Mucosa of descending colon (tissue), 3 donors: ENCODE results near the gene BTBD10. TPM values are rescaled to one million over a fixed set of nuclear protein-coding genes. Genes with fewer than 3 reads are reported as not detected.

Experiments used
- ATAC-seq: fragments of 200-7000 bp; cut with Tn5 transposase; one replicate; pipeline ENCODE4 v1.9.1; 2020; ENCODE audit warnings: mild to moderate bottlenecking, moderate library complexity
- DNase-seq, 3 donors: peaks; one replicate each; pipeline ENCODE4 v3.0.0-alpha.2; 2020
- H3K36me3 ChIP-seq: fragments of 200-600 bp; one replicate; pipeline ENCODE4 v1.8.0; 2021; ENCODE audit warnings: low read depth, mild to moderate bottlenecking
- H3K4me1 ChIP-seq: fragments of 200-600 bp; one replicate; pipeline ENCODE4 v1.8.0; 2021; ENCODE audit warnings: low read depth, mild to moderate bottlenecking
- H3K4me3 ChIP-seq: fragments of 200-600 bp; one replicate; pipeline ENCODE4 v1.8.0; 2021; ENCODE audit warnings: mild to moderate bottlenecking
- H3K9me3 ChIP-seq: fragments of 200-600 bp; one replicate; pipeline ENCODE4 v1.8.0; 2021; ENCODE audit warnings: mild to moderate bottlenecking
- intact Hi-C, 2 donors: fragments of 100-400 bp; cut with DNase I in 1 of 2; cut with micrococcal nuclease in 1 of 2; formaldehyde crosslinking; loops; one replicate each; pipeline versions ENCODE4 v1.11.0 to v1.11.1; 2022; cut with DNase I, micrococcal nuclease
- total RNA-seq, 3 donors: library from RNA; stranded (reverse); fragmentation: NEBNext Ultra II Directional in 2 of 3; extraction: Animal tissue kit (Norgen Biotek cat#: 25700) in 2 of 3; gene quantifications; one replicate each; pipeline versions ENCODE4 v1.2.1 to v1.2.4, GENCODE V29; 2021 to 2023
- TF ChIP-seq, protein P1 (sequence below): fragments of 200-600 bp; IDR thresholded peaks from one replicate; pipeline ENCODE4 v1.8.0; 2022; ENCODE audit warnings: antibody characterized with exemption, mild to moderate bottlenecking
- donor health status: DM: no; HTN: no; CAD: no; lungs with moderate emphysema.
- donor health status: DM: no; HTN: no; CAD: no.
- donor health status: DM: no; HTN: yes; CAD: no.

Gene BTBD10
- total RNA-seq, 3 donors from 2014 or later = 28.2 to 37.8 (median 29.5) TPM

DNA sequence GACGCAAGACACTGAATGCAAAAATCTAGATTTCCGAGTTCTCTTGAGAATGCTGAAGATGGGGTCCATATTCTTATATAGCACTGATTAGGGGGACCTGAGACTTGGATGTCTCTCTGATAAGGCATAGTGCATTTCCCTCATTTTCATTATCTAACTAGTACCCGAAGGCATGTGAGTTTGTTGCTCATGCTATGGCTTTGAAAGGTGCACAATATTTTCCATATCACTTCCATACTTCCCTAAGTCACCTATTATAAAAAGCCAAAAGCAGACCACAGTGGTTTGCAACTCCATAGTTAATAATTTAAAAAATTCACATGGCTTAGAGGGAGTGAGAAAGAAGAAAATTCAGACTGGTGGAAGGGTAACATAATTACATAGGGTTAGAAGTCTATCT lies 1.7 kb downstream of the BTBD10 start:
- Histone ChIP-seq H3K9me3 (no peaks in the 10 kb centered on the region), H3K4me1 (peaks cover 4% of the 10 kb centered on the region), H3K4me3 (no peak overlapping the region), H3K36me3 (no peaks in the 10 kb centered on the region)
- ATAC-seq (no peak), DNase-seq (no peak)
- intact Hi-C loops = no loop called here
- TF ChIP-seq, protein P1, sequence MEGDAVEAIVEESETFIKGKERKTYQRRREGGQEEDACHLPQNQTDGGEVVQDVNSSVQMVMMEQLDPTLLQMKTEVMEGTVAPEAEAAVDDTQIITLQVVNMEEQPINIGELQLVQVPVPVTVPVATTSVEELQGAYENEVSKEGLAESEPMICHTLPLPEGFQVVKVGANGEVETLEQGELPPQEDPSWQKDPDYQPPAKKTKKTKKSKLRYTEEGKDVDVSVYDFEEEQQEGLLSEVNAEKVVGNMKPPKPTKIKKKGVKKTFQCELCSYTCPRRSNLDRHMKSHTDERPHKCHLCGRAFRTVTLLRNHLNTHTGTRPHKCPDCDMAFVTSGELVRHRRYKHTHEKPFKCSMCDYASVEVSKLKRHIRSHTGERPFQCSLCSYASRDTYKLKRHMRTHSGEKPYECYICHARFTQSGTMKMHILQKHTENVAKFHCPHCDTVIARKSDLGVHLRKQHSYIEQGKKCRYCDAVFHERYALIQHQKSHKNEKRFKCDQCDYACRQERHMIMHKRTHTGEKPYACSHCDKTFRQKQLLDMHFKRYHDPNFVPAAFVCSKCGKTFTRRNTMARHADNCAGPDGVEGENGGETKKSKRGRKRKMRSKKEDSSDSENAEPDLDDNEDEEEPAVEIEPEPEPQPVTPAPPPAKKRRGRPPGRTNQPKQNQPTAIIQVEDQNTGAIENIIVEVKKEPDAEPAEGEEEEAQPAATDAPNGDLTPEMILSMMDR = no peak

DNA sequence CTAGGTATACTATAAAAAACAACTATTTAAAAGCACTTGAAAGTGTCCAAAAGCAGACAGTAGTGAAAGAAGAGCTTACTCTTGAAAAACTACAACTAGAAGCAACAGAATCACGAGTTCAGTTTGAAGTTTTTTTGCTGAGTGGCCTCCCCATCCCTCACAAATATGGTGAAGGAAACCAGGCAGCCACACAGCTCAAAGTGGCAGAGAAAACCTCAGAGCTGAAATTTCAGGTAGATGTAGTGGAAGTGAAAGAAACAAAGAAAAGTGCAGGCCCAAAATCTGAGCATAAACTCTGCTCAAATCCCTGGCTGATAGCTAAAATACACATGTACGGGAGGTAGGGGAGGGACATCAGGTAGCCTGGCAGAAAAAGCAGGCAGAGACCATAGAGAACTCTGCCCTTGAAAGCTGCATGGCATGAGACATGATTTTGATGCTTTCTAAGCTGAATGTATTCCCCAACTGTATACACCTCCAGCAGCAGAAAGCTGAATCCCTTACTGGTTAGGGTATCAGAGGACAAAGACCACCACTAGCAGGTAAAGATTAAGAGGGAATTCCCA lies 12.1 kb downstream of the BTBD10 start:
- no peaks in the 10 kb centered on the region for H3K4me1 ChIP-seq
- intact Hi-C loops = no loop called here
- ATAC-seq = no peak
- H3K9me3 ChIP-seq = no peaks in the 10 kb centered on the region
- DNase-seq = no peak
- no peak overlapping the region for H3K4me3 ChIP-seq
- TF ChIP-seq, protein P1 = no peak
- no peaks in the 10 kb centered on the region for H3K36me3 ChIP-seq

DNA sequence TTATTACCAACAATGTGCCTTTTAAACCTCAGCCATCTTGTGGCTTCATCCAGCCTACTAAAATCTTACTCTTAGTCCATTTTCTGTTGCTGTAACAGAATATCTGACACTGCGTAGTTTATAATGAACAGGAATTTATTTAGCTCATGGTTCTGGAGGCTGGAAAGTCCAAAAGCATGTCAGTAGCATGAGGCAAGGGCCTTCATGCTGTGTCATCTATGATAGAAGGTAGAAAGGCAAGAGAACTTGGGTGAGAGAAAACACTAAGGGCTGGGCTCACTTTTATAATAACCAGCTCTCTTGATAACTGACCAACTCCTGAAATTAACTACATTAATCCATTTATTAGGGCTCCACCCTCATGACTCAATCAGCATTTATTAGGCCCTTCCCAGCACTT lies 13.5 kb downstream of the BTBD10 start:
- TF ChIP-seq, protein P1 = no peak
- DNase-seq (no peak), ATAC-seq (no peak)
- intact Hi-C loops = no loop called here
- no peak overlapping the region for H3K4me3 ChIP-seq
- no peaks in the 10 kb centered on the region for H3K4me1 ChIP-seq
- H3K9me3 ChIP-seq = no peaks in the 10 kb centered on the region
- H3K36me3 ChIP-seq = no peaks in the 10 kb centered on the region

DNA sequence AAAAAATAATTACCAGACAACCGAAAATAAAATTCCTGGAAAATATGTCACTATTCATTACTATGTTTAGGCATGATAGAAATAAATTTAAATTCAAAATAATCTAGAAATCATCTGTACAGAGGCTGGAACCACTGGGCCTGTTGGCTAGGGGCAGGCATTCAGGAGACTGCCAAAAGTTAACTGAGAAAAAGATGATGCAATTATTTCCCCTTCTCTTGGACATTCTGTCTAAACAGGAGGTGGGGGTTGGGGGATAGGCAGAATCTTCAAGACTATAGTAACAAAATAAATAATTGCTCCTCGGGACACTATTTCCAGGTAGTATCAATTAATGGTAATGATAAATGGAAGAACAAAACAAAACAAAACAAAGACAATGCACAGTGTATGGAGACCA lies 14.1 kb downstream of the BTBD10 start:
- ATAC-seq = no peak
- H3K4me3 ChIP-seq = no peak overlapping the region
- no peaks in the 10 kb centered on the region for H3K4me1 ChIP-seq
- H3K36me3 ChIP-seq = no peaks in the 10 kb centered on the region
- H3K9me3 ChIP-seq = no peaks in the 10 kb centered on the region
- TF ChIP-seq, protein P1 = no peak
- DNase-seq = no peak
- intact Hi-C loops = no loop called here

DNA sequence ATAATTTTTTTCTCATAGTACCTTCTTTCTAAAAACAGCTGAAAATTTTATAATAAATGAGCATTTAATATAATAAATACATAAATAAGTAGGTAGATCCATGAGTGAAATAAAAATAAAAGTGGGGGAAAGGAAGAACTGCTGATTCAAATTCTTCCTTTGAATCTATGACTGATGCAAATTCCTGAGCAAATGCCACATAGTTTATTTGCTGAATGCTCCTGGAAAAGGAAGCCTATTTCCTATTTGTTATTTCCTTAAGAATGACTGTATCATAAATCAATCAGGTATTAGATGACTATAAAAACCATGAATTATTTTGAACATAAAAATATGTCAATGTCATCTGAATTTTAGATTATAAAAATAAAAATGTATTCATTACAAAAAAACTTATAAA lies 16.6 kb downstream of the BTBD10 start:
- no peak for ATAC-seq
- TF ChIP-seq, protein P1 = no peak

DNA sequence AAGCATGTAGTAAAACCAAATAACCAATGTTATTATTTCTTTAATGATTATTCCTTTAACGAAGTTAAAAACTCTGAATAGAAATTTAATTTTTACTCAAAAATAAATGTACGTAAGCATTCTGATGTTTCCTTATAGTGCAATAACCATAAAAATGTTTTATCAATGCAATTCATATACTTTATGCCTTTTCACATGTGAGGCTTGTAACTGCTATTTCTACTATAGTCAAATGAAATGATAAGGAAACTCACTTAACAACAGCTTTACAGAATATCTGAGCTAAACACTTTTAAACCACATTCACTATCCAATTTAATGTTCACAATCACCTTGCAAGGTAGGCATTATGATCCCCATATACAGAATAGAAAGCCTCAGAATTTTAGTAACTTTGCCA lies 17.4 kb downstream of the BTBD10 start:
- DNase-seq = no peak
- H3K4me3 ChIP-seq = no peak overlapping the region
- no peaks in the 10 kb centered on the region for H3K4me1 ChIP-seq
- intact Hi-C loops = no loop called here
- ATAC-seq = peak; percentile 56
- TF ChIP-seq, protein P1 = no peak
- no peaks in the 10 kb centered on the region for H3K36me3 ChIP-seq
- no peaks in the 10 kb centered on the region for H3K9me3 ChIP-seq

More for the DNA sequence above, 16.6 kb downstream of the BTBD10 start:
- no peaks in the 10 kb centered on the region for H3K4me1 ChIP-seq
- no peak overlapping the region for H3K4me3 ChIP-seq
- no peak for DNase-seq
- no peaks in the 10 kb centered on the region for H3K36me3 ChIP-seq
- H3K9me3 ChIP-seq = no peaks in the 10 kb centered on the region
- intact Hi-C loops = no loop called here
